HG02759 (cell line): ENCODE data around the gene ADCYAP1R1.

Experiments used
- ATAC-seq: cut with Tn5 transposase; IDR thresholded peaks from one replicate; pipeline ENCODE4 v1.9.1; 2021; ENCODE audit warnings: mild to moderate bottlenecking, moderate library complexity; ENCODE audit not compliant: unreplicated experiment

Gene ADCYAP1R1

DNA sequence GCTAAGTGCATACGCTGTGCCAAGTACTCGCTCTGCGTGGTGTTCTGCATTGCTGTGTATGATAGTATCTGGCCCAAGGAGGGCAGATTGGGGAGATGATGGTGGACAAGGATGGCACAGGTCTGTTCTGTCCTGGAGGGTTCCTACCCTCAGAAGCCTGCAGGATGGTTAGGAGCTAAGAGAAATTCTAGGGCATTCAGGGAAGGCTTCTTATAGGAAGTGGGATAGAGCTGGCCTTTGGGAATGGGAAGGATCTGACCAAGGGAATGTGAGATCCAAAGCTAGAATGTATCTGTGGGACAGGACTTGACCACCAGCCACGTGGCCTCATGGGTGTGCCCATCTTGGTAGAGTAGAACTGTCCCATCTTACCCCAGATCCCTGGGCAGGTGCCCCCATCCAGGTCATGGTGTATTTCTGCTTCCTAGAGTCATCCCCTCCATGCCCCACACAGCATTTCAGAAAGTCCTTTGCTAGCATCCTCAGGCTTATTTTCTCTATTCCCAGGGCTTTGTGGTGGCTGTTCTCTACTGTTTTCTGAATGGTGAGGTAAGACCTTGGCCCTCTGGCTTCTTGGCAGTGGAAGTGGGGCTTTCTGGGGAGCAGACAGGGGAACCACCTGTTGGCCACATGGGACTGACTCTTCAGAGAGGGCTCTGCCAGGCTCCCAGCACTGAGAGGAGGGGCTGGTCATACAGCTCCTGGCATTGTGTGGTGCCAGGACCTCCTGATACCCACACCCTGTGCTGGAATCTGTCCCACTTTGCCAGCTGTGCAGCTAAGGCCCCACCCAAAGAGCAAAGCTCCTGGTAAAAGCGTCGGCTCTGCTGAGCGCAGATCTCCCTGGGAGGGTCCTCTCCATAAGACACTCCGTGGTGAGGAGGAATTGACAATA lies 52.5 kb downstream of the ADCYAP1R1 start:
- no peak for ATAC-seq

GRCh38 chr7:31105256-31105950 lies 53.3 kb downstream of the ADCYAP1R1 start:
- no peak for ATAC-seq

GRCh38 chr7:31106303-31107105 lies 54.4 kb downstream of the ADCYAP1R1 start:
- ATAC-seq = no peak

- ATAC-seq = no peak
Measured at GRCh38 chr7:31107106-31108090, 55.3 kb downstream of the ADCYAP1R1 start.

DNA sequence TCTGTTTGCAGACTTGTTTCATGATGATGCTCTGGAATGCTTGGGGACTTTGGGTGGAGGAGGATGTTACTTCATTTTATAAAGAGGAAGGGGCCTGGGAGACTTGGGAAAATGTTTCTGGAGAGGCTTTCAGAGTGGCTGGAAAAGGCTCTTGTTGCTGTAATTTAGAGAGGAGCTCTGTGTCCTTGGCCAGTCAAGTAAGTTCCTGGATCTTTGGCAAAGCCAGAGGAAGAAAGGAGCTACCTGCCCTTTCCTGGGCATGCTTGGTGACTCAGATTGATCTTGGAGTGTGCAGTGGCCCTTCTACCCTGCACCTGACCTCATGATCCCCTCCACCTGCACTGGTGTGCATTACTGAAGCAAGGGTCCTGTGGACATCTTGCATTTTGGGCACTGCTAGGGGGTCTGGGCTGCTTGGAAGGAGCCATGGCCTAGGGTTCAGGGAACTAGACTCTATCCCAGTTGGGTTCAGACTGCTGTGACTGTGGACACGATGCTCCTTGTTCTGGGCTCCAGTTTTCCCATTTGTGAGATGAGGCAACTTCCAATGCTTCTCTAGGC lies 56.1 kb downstream of the ADCYAP1R1 start:
- no peak for ATAC-seq

DNA sequence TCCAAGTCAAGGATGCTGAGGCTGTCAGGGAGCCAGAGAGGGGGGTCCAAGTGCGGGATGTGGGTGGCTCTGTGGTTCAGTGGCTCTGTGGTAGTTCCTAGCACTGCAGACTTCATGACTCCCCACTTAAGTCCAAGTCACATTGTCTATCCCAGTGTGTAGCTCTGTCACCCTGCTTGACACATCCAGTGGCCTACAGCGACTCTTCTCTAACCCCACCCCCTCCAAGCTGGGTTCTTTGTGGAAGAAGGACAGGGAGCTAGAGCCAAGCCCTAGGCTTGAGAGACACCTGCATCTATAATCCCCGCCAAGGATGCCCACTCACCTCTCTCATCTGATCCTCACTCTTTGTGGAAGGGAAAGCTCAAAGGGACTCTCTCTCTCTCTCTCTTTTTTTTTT lies 57.6 kb downstream of the ADCYAP1R1 start:
- ATAC-seq = no peak

DNA sequence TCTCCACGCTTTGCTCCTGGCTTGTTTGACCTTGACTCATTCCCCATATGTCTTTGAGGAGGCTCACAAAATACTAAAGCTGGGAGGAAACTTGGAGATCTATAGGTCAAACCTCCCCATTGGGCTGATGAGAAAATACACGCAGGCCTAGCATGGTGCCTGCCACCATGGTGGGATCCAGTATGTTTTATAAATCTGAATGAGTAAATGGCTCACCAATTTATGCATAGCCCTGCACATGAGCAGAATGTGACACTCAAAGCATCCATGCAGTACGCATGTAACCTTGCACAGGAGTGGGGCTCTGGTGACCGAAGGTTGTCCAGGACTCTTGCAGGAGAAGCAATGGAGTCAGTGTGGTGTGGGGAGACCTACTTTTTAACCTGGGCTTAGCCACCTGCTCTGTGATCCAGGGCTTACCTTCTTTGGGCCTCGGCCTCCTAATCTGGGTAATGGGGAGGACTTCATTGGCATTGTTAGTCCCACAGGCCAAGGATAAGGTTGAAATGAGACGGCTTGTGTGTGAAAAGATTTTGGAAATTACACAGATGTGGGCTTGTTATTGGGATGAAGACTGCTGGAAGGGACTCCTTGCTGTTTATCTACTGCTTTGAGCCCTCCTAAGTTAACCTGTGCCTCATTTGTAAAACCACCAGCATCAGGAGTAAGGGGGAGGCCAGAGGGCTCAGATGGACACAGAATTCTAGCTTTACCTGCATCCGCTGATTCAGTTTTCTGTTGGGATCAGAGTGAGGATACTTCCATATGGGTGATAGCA lies 58.4 kb downstream of the ADCYAP1R1 start:
- no peak for ATAC-seq

DNA sequence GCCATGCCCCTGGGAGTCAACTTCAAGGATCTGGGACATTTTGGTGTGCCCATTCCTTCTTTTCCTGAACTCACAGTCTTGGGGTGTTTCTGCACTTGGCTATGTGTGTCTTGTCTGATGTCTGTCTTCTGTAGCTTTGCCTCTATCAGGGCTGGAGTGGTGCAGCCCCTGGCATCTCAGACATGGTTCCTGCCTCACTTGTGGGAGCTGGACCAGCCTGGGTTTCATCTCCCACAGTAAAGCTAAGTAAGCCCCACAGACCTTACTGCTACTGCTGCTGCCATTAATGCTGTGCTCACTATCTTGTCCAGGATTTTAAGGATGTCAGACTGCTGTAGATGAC lies 59.0 kb downstream of the ADCYAP1R1 start:
- no peak for ATAC-seq

GRCh38 chr7:31113660-31114059 lies 61.6 kb downstream of the ADCYAP1R1 start:
- no peak for ATAC-seq

GRCh38 chr7:31114593-31115343 lies 62.7 kb downstream of the ADCYAP1R1 start:
- ATAC-seq = no peak

- ATAC-seq = no peak
Measured at GRCh38 chr7:31116615-31117014, 64.5 kb downstream of the ADCYAP1R1 start.

DNA sequence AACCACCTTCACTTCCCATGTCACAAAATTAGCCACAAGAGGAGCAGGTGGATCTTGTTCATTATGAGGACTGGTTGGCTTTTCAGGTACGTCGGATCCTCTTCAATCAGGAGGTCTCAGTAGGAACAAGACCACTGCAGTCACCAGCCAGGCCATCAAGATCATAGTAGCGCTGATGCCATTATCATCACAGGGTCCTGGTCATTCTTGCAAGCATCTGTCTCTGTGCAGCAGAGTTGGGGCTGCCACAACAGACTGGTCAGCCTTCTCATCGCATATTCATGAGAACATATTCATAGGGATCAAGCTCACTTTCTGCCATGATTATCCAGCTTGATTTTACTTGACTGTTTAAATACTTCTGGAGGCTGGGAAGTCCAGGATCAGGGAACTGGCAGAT lies 67.1 kb downstream of the ADCYAP1R1 start:
- no peak for ATAC-seq

- no peak for ATAC-seq
Measured at GRCh38 chr7:31120800-31121513, 68.8 kb downstream of the ADCYAP1R1 start.

DNA sequence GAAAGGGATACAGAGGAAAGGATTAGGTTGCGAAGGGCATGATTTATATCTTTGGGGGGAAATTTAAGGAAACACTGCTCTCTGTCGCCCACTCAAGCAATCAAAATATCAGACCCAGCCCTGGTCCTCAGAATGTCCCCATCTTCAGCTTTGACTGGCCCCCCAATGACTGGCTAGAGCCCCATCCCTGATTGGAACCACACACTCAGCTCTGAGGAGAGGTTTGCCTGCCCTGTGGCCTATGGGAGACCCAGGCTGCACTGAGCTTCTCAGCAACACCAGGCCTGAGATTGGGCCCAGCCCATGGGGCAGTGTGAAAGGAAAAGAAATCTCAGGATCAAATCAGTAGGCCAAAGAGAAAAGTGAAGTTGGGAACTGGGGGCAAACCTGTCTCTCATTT lies 69.5 kb downstream of the ADCYAP1R1 start:
- no peak for ATAC-seq

- peak; percentile 58 for ATAC-seq
Measured at GRCh38 chr7:31122649-31123058, 70.5 kb downstream of the ADCYAP1R1 start.

DNA sequence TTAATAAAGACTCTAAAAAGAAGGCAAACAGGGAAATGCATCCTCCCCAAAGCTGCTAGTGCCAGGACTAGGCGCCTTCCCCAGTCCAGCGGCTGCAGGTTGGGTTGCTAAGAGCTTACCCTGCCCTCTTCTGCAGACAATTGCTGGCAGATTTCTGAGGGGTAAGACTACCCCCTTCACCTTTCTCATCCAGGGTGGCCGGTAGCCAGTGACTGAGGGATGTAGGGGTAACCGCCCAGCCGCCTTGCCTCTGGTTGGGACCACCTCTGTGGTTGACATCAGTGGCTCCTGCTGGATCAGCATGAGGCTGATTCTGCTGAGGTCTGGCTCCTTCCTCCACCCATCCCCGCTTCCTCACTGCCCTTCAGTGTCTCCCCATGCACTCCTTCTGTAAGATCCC lies 71.2 kb downstream of the ADCYAP1R1 start:
- no peak for ATAC-seq

- ATAC-seq = no peak
Measured at GRCh38 chr7:31123726-31124125, 71.6 kb downstream of the ADCYAP1R1 start.

GRCh38 chr7:31125171-31125570 lies 73.1 kb downstream of the ADCYAP1R1 start:
- ATAC-seq = no peak
